Activated CD4-positive, CD25-positive, alpha-beta regulatory T cell treated with anti-CD3 and anti-CD28 coated beads, Interleukin-2, amount 50 U/mL, for 24 hours (primary cell): ENCODE measurements around the gene ESRRB.

ENCODE experiments used
- ATAC-seq, 2 donors: fragments of 150-1000 bp; cut with Tn5 transposase; one replicate each; pipeline ENCODE4 v1.10.0; 2021; ENCODE audit warnings: mild to moderate bottlenecking in 1 of 2, moderate library complexity in 1 of 2

ESRRB gene

GRCh38 chr14:76408877-76409276 lies 32.9 kb downstream of the ESRRB start:
- no peak for ATAC-seq

- no peak for ATAC-seq
Measured at GRCh38 chr14:76412501-76412900, 36.6 kb downstream of the ESRRB start.

- ATAC-seq, result no peak
Measured at GRCh38 chr14:76413106-76413961, 37.4 kb downstream of the ESRRB start.

DNA sequence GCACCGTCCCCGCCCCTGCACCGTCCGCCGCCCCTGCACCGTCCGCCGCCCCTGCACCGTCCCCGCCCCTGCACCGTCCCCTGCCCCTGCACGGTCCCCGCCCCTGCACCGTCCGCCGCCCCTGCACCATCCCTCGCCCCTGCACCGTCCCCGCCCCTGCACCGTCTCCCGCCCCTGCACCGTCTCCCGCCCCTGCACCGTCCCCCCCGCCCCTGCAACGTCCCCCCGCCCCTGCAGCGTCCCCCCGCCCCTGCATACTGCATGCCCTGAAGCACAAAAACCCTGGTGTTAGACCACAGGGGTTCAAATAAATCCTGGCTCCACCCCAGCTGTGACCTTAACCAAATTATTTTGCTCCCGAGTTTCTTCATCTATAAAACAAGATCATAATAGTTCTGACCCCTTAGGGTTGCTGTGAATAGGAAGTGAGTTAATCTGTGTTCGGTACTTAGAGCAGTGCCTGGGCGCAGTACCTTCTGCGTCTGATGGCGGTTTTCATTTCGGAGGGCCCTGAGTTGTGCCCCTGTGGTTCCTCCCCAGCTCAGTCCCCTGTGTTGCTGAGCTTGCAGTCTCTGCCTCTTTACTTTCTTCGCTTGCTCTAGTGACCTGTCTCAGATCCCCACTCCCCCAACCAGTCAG lies 38.1 kb downstream of the ESRRB start:
- ATAC-seq, result no peak

DNA sequence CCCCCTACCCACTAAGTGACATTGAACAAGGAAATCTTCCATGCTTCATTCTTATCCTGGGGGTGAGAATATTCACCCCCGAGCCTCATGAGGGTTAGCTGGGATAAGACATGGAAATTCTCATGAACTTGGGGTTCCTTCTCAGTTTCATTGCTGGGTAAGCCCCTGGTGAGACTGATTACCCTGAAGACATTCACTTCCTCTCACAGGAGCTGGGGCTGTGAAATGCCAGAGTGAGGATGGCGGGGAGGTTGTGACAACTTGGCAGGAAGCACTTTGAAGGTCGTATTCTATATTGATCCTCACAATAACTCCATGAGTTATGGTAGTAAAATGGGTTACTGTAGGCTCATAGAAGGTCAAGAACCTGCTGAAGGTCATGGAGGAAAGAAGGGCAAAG lies 43.5 kb downstream of the ESRRB start:
- no peak for ATAC-seq

GRCh38 chr14:76420827-76421226 lies 44.9 kb downstream of the ESRRB start:
- ATAC-seq, result no peak

DNA sequence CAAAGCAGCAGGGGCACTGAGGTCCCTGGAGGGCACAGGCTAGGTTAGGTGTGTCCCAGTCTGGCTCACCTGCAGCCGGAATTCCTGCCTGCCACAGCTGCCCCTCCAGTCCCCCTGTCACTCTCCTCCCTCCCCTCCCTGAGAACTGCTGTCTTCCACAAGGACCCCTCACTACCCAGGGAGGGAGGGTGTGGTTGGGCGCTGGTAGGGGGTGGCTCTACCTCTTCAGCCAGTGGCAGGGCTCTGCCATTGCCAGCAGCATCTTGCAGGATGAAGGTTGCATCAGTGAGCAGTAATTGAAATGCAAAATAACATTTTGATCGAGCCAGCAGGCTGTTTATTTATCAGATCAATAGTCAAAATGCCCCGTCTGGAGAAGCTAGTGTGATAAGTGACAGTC lies 45.7 kb downstream of the ESRRB start:
- ATAC-seq, result no peak

- no peak for ATAC-seq
Measured at GRCh38 chr14:76422662-76423061, 46.7 kb downstream of the ESRRB start.

GRCh38 chr14:76423534-76423933 lies 47.6 kb downstream of the ESRRB start:
- no peak for ATAC-seq

GRCh38 chr14:76424359-76424758 lies 48.4 kb downstream of the ESRRB start:
- ATAC-seq, result no peak

DNA sequence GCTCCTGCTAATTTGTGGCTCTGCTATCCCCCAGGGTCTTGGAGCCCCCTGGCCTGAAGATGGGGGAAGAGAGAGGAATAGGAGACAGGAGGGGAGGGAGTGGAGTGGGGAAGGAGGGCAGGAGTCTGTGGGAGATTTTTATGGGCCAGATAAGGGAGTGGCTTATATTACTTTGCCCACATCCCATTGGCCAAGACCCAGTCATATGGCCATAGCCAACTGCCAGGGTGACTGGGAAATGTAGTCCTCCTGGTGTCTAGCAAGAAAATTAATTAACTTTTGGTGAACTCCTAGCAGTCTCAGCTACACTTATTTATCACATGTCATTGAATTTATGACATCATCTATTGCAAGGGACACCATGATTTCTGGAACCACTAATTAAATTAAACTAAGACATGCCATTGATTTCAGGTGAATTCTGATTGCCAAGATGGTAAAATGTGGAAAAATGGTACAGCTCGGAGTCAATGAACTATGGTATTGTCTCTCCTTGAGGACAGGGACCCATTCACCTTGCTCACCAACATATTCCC lies 50.3 kb downstream of the ESRRB start:
- ATAC-seq, result no peak

GRCh38 chr14:76428611-76429010 lies 52.7 kb downstream of the ESRRB start:
- no peak for ATAC-seq

DNA sequence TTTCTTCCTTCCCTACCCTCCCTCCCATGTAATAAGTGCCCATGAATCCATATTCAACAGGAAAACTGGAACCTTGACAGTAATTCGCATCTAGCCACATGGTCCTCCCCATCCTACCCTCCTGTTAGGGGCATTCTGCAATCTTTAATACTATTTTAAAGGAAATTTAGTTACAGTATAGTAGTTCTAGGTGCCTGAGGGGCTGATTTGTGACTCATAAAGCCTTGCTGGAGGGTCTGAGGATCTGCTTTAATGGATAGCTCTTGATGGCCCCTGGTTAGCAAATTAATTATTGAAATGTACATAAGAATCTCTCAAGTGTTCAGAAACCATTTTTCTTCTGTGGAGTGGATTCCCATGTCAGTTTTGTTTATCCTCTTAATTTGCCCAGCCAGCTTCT lies 54.1 kb downstream of the ESRRB start:
- no peak for ATAC-seq

- ATAC-seq, result no peak
Measured at GRCh38 chr14:76430475-76430980, 54.6 kb downstream of the ESRRB start.

DNA sequence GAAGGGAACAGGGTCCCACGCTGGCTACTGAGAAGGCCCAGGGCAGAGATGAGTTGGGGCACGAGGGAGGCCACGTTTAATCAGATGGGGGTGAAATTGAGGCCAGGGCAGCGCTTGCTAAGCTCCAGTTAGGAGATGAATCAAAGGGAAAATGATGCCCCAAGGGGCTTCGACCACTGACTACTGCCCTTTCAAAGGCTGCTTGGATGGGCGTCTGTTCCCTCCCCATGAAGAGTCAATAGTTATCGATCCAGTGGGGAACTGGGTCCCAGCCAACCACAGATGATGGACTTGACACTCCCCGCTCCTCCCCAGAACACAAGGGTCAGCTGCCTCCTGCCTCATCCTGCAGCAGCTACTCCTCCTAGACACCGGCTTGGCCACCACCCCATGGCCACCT lies 55.6 kb downstream of the ESRRB start:
- no peak for ATAC-seq

DNA sequence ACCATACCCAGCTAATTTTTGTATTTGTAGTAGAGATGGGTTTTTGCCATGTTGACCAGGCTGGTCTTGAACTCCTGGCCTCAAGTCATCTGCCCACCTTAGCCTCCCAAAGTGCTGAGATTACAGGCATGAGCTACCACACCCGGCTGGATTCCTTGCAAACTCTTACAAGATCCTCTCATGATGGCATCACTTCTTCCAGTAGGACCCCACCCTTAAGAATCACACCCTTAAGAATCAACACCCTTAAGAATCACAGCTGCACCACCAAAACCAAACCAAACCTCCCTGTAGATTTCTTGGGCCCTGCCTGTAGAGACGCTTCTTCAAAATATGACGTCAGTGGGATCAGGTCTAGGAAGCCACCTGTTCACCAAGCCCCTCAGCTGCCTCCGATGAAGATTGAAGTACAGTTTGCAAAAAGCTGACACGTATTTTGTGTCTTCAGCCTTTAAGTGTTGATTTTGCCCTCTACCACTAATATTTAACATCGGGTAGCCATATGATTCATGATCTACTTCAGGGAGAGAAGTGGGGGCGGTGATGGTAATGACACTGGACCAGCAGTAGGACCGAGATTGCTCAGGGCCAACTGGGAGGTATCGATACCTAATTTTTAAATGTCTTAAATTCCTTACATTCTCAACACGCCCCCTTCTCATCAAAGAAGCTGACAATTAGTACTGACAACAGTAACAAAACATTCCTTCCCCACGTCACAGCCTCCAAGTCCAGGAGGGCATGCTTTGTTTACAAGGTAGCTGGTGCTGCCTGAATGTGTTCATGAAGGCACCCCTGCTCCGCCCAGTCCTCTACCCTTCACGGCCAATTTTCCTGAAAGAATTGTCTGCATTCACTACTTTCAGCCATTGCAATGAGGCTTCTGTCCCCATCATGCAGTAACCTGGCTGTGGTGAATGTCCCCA lies 57.2 kb downstream of the ESRRB start:
- no peak for ATAC-seq

DNA sequence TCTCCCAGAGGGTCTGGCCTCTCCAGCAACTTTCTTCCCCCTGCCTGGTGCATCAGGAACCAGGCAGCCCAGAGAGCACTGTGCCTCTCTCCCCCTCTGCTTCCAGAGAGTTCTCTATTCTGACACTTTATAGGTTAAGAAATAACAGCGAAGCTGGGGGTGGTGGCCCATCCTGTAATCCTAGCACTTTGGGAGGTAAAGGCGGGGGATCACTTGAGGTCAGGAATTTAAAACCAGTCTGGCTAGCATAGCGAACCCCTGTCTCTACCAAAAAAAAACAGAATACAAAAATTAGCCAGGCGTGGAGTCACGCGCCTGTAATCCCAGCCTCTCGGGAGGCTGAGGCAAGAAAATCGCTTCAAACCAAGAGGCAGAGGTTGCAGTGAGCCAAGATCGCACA lies 58.3 kb downstream of the ESRRB start:
- ATAC-seq, result no peak

DNA sequence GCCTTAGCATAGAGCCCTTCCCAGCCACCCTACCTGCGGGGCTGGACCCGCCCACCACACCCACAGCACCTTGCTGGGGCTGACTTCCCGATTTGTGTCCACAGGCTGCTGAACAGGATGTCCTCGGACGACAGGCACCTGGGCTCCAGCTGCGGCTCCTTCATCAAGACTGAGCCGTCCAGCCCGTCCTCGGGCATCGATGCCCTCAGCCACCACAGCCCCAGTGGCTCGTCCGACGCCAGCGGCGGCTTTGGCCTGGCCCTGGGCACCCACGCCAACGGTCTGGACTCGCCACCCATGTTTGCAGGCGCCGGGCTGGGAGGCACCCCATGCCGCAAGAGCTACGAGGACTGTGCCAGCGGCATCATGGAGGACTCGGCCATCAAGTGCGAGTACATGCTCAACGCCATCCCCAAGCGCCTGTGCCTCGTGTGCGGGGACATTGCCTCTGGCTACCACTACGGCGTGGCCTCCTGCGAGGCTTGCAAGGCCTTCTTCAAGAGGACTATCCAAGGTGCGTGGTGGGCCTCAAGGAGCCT lies 63.4 kb downstream of the ESRRB start:
- no peak for ATAC-seq

GRCh38 chr14:76446486-76446885 lies 70.5 kb downstream of the ESRRB start:
- ATAC-seq, result no peak

DNA sequence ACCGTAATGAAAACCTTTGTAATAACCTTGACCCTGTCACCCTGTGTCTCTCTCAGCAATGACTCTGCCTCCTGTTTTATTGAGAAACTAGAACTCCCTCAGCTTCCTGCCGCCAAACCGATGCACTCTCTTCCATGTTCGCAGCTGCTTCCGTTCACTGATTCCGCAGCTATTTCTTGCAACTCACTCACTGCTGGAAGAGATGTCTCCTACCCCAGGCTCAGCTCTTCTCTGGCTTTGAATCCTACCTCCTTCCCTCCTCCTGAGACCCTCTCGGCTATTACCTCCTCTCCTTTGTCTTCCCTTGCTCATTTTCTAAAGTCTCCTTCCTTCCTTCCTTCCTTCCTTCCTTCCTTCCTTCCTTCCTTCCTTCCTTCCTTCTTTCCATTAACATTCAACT lies 71.0 kb downstream of the ESRRB start:
- ATAC-seq, result no peak

GRCh38 chr14:76450476-76450875 lies 74.5 kb downstream of the ESRRB start:
- ATAC-seq, result no peak

DNA sequence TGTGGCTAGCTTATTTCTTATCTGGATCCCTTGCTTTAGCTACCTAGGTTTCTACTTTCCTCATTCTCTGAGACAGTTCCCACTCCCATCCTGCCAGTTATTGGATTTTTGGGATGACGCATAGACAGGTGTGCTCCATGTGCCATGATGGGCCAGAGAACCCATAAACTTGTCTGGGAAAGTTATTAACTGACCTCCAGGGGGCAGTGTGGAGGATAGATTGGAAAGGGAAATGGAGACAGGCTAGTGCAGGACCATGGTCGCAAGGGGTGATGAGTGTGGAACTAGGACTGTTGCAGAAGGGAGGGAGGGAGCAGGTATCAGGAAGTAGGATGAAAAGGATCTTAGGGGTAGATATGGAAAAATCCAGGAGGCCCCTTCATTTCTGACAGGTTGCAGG lies 80.3 kb downstream of the ESRRB start:
- ATAC-seq, result no peak
